Hippocampal formation (tissue), 2 donors: ENCODE measurements around the gene TAOK1.
A peak's percentile ranks its signal among the peaks of the same experiment; 100 is the strongest.

ENCODE experiments used
- DNase-seq, 2 donors: peaks; one replicate each; lab custom pipeline; 2025; lab: John Stamatoyannopoulos, UW

TAOK1 gene

DNA sequence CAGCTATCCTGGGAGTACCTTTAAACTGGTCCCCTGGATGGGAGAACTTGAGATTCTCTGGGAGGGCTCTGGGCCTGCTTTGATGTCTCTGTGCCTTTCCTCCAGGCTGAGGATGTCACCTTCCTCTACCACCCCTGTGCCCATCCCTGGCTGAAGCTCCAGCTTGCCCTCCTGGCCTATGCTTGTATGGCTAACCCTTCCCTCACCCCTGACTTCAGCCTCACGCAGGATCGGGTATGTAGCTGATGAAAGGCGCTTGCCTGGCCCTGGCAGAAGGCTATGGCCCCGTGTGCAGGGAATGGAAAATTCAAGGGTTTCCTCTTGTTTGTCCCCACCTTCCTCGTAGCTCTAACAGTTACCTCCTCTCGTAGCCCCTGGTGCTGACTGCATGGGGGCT lies 181.3 kb downstream of the TAOK1 start:
- DNase-seq = no peak

DNA sequence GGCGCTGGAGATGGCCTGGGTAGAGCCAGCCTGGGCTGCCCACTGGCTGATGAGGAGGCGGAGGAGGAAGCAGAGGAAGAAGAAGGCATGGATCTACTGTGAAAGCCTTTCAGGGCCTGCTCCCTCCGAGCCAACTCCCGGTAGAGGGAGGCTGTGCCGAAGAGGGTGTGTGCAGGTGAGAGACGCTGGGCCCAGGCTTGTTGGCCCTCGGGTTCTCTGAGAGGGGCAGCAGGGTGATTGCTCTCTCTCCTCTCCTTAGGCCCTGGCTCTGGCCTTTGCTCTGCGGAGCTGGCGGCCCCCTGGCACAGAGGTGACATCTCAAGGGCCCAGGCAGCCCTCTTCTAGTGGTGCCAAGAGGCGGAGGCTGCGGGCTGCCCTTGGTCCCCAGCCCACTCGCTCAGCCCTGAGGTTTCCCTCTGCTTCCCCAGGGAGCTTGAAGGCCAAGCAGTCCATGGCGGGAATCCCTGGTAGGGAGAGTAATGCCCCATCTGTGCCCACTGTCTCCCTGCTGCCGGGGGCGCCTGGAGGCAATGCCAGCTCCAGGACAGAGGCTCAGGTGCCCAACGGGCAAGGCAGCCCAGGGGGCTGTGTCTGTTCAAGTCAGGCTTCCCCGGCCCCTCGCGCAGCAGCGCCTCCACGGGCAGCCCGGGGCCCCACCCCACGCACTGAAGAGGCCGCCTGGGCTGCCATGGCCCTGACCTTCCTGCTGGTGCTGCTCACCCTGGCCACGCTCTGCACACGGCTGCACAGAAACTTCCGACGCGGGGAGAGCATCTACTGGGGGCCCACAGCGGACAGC lies 181.9 kb downstream of the TAOK1 start:
- no peak for DNase-seq

DNA sequence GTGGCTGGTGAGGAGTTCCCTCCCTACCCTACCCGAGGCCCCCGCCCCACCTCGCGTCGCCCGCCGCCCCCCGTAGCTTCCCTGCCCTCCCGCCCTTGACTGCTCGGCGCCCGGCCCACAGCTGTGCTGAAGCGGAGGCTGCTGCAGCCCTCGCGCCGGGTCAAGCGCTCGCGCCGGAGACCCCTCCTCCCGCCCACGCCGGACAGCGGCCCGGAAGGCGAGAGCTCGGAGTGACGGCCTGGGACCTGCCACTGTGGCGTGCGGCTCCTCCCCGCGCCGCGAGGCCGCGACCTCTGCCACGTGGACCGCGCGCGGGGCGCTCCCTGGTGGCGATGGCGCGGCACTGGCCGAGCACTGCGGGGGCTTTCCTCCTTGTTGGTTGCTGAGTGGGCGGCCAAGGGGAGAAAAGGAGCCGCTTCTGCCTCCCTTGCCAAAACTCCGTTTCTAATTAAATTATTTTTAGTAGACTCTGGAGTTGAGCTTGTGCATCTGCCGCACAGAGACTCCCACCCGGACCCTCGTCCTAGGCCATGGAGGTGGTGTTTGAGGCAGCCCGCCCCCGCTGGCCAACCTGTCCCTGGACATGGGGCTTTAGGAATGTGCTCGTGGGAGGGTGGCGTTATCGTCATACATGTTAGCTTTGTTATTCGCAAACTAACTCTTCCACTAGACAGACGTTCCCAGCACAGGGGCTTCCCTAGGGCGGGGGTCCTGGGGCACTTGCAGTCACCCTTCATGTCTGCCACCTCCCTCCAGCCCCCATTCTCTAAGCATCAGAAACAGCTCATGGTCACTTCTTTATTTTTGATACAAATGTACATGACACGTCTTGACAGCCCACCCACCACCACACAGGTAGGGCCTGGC lies 182.8 kb downstream of the TAOK1 start:
- DNase-seq = peak in 1 of 2 donors; percentile 52

DNA sequence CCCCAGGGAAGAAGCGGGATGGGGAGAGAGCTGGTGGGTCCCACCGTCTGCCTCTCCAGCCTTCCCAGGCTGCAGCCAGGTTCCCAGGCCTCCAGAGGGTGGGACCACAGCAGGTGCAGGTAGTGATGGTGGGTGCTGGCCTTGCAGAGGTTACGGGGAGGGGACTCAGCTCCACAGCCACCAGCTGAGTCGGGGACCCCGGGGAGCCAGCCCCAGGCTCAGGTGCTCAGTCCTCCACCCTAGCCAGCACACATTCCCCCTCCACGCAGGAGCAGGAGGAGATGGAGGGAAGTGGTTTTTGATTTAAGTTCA lies 183.4 kb downstream of the TAOK1 start:
- no peak for DNase-seq

DNA sequence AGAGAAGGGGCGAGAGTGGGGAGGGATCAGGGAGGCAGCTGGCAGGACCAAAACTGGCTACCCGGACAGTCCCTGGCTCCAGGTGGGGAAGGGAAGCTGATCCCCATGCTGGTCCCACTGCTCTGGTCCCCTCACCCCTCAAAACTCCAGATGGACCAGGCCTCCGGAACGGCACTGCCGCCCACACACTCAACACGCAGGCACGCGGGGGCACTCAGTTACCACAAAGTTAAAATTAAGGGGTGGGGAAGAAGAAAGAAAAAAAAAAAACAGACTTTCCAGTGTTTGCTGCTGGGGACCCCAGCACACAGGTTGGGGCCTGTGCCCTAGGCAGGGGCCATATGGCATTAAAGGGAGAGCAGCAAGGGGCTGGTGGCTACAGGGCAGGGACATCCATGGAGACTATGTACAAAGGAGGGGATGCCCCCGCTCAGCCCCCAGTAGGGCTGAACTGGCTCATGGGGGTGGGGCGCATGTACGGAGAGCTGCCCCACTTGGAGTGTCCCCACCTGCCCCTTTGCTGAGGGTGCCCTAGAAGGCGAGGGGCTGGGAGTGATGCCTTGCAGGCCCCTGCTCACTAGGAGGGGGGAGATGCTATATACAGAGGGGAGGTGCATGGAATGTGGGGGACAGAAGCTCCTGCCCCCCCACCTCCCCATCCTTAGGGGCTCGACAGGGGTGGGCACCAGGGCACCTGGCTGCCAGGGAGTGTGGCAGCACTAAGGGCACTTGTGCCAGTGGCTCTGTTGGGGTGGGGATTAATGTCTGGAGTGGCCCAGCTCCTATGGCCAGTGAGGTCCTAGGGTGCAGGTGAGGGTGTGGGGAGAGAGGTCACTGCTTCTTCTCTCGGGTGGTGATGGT lies 183.9 kb downstream of the TAOK1 start:
- no peak for DNase-seq

DNA sequence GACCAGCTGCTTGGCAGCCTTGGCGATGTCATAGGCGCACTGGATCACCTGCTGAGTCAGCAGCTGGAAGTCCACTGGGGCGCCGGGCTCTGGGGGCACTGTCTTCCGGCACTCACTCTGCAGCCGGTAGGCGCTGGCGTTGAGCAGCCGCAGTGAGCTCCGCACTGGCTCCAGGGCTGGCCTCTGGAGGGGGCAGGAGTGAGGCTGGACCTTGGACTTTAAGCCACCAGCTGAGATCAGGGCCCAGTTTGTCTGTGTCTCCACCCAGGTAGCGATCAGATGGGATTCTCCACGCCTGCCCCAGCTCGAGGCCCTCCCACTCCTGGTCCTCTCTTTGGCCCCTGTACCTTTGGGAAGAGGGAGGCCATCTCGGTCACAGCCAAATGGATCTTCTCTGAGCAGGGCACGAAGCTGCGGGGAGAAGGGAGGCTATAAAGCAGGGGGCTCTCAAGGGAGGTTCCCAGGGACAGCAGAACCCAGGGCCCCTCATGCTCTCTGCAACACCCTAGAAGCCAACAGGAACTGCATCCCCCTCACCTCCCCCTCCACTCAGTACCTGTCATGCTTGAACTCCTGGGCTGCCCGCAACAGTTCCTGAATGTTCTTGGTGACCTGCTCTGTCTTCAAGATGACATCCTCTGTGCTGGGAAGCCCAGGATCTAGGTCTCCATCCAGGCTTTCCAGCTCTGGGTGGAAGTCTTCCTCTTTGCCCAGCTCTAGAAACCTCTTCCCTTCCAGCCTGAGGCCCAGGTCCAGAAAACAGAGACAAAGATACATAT lies 184.8 kb downstream of the TAOK1 start:
- no peak for DNase-seq

DNA sequence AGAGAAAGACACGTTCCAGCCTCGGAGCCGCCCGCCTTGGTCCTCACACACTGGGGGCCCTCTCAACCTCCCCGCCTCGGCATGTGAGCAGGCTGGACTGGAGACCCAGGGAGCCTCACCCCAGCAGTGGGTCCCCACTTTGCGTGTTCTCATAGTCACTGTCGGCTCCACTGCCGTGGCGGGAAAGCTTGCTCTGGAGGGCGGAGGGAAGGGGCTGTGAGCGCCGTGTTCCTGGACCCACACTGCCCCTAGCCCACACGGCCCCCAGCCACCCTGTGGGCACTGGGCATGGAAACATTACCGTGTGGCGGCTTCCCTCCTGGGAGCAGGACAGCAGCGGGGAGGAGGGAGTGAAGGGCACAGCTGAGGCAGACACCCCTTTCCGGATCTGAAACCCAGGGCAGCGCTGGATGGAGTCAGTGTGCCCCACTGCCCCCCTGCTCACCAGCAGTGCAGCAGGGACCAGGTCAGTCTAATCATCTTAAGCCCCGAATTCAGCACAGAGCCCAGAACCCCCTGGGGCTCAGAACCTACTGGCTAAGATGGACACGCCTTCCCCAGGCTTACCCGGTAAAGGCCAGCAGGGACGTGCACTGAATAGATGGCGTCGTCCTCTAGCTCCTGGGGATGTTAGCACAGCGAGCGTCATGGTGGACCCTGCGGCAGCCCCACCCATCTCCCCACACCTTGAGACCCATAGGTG lies 185.5 kb downstream of the TAOK1 start:
- DNase-seq = no peak

DNA sequence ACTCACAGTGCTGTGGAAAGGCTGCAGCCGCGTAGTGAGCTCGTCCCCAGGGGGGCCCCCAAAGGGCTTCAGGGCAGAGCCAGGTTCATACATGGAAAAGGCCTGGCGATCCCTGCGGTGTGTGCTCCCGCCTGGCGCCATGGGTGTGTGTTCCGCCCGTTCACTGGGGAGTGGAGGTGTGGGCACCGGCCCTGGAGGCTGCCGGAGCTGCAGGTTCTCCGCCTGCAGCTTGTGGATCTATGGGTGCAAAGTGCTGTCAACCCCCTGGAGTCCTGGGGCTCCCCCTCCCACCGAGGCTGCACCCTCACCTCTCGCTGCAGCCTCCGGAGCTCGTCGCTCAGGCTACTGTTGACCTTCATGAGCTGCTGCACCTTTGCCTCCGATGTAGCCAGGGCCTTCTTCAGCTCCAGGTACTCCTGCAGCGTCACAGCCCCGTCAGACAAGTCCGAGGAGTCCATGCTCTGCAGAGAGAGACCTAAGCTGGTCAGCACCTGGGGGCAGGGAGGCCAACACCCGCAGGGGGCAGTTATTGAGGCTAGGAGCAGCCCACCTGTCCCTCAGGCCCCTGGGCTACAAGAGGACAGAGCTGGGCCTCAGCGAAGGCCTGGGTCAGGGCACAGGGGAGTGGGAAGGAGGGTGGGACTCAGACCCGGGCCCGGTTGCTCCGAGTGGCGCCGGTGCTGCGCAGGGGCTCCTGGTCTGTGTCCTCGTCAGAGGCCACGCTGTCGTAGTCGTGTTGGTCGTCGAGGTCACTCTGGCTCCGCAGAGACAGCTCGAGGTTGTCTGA lies 186.2 kb downstream of the TAOK1 start:
- no peak for DNase-seq

DNA sequence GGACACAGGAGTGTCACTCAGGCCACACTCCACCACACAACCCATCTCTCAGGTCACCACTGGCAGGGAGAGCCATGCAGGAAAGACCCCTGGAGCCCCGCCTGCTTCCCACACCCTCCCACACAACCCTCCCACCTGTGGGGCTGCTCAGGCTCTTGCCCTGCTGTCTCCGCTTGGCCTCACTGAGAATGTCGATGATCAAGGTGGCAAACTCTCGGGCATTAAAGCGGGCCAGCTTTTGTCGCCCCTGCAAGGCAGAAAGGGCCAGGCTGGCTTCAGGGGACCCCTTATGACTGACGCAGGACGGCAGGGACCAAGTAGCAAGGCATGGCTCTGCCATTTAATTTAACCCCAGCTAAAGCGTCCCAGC lies 186.8 kb downstream of the TAOK1 start:
- no peak for DNase-seq

DNA sequence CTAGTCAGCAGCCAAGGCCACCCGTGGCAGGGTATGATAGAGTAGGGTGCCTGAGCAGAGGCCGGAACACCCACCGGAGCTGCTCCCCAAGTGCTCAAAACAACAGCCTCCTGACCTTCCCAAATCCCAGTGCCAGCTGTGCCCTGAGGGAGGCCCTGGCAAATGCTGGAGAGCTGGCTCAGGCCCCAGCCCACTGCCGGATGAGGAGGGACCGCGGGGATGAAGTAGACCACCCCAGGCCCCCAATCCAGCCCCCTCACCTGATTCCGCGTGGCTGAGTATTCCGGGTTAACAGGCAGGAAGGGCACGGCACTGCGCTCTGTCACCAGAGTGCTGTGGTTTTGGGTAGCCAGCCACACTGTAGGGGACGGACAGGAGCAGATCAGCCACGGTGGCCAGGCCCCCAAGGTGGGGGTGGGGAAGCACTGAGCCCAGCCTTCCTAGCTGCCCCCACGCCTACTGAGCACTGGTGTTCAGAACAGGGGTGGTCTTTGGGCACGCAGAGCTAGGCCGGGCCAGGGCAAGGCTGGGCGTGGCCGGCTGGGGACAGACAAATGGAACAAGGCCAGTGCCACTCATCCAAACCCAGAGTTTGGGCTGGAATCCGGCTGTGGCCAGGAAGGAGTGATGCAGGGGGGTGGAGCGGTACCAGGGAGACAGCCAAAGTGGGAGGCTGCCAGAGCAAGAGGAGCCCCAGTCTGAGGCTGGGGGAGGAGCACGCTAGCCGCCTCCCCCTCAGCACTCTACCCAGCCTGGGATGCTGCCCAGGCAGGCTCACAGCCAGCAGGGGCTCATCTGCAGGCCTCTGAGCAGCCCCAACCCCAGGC lies 187.4 kb downstream of the TAOK1 start:
- DNase-seq = peak; percentile 50 to 71

DNA sequence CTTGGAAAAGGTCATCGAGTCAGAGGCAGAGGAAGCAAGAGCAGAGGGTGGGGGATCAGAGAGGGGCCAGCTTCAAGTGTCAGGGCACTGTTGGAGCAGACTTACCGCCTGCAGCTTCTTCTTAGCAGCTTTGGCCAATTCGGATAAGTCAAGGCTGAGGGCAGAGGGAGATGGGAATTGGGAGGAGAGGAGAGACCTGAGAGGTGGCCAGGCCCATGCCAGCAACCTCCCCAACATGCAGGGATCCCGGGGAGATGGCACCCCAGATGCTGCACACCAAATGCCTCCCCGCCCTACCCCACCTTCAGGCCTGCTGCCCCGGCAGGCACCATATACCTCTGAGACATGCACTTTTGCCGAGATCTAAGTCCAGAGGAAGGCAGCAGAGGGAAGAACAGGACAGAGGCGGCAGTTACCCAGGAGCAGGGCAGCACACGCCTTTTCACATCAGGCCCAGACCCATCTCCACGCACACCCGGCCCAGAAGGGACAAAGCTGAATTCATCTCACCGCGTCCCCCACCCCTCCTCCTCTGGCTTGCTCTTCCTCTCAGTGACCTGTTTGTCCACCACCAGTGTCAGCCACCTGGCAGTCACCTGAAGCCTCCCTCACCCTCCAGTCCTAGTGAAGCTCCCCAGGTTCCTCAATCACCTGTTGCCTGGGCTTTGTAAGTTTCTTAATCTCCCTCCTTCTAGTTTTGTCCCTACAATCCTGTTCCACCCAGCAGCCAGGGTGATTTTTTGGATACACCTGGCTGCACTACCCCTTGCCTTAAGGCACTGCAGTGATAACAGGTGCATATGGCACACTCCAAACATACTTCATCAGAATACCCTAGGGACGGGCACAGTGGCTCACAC lies 188.7 kb downstream of the TAOK1 start:
- no peak for DNase-seq

DNA sequence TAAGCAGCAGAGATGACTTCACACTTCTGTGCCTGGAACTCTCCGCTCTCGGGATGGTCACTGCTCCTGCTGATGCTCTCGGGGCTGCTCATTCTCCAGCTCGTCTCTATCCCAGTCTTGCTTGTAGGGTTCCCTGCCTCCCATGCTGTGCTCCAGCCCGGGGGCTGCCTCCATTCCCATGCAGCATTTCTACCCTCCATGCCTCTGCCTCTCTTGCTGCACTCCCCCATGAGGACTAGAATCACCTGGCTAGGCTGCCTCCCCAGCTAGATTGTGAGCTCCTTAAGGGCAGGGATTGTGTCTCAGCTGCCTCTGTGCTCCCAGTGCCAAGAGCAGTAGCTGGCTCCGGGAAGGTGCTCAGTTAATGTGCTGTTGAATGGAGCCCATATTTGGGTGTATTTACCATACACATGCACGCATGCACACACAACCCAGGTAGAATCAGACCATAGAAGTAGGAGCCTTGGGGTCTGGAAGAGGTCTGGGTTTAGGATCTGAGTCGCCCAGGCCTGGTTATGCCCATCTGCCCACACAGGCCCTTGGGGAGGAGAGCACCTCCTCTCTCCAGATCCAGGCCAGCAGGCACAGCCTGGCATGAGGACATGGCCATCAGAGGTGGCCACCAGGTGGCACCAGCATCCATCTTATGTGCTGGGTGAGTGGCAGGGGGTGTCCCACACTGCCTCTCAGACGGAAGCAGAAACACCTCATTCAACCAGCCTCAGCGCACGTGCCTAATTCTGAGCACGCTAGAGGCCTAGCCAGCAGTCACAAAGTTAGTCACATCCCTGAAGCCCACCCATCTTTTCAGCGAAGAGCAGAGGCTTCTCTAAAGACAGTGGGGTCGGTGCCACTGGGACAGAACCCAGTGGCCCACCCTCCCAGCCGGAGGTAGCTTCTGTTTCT lies 190.0 kb downstream of the TAOK1 start:
- DNase-seq = peak; percentile 76 to 84

DNA sequence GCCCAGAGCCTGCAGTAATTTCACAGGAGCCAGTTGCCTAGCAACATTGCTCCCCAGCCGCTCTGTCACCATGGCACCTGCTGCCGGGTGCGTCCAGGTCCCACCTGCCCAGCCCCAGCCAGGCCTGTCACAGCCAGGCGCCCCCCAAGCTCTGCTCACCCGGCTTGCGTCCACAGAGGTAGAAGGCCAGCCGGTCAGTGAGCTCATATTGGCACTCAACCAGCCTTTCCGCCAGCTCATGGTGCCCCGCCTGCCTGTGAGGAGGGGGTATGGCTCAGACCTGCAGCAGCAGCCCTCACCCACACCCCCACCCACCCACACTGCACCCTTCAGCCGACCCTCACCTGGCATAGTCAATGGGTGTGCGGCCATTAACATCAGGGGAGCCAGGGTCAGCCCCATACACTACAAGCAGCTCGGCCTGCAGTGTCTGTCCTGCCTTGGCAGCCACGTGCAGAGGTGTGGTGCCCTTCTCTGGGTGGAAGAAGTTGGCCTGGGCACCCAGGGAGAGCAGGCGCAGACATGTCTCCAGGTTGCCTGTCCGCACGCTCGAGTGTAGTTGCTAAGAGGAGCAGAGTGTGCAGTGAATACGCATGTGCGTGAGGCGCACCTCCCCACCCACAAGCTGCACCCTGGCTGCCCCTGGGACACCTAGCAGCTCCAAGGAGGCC lies 191.6 kb downstream of the TAOK1 start:
- DNase-seq = no peak

DNA sequence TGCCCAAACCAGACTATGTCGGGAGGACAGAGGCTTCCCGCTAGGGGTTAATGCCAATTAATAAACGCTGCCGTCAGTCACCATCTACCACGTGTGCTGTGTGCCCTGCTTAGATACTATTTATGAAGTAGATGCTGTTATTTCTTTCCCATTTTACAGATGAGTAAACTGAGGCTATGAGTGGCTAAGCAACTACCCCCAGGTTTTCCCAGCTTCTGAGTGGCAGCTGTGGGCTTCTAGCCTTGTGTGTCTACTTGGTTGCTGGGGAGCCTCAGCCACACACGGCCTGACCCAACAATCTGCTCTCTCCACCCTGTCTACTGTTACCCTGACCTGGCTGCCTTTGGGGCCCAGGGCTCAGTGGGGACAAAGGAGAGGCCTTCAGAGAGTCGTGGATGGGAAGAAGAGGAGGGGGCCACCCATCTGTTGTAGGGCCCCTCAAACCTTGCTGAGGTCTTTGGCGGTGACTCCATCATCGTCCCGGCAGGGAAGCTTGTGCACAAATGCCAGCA lies 192.1 kb downstream of the TAOK1 start:
- no peak for DNase-seq

DNA sequence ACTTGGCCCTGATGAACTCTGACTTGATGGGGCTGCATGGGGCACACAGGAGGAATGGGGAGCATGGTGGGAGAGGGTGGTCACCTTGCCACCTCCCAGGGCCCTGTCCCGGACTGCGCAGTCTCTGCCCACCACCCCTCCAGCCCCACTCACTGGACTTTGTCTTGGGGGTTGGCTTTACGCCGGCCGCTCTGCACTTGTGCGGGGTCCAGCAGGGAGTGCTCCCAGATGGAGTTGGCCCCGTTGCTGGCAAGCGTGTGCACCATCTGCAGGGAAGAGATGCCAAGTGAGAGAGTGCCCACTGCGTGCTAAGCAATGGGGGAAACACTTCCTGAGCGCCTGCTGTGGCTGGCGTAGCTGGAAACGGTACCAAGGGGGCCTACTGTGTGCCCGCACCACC lies 192.6 kb downstream of the TAOK1 start:
- peak; percentile 82 to 84 for DNase-seq
